Measurements from ENCODE around the gene ACLY. TPM values are rescaled to one million over a fixed set of nuclear protein-coding genes. Genes with fewer than 3 reads are reported as not detected.

Gene ACLY
- total and polyA plus RNA-seq, 2 of the 13 experiments (the other 11 are each of a cell fraction or from before 2014, with no cell fraction given), result 111 to 218 TPM

GRCh38 chr17:41907633-41908539 is 10.9 kb downstream of the ACLY start (continued):
- TF ChIP-seq, protein P1, sequence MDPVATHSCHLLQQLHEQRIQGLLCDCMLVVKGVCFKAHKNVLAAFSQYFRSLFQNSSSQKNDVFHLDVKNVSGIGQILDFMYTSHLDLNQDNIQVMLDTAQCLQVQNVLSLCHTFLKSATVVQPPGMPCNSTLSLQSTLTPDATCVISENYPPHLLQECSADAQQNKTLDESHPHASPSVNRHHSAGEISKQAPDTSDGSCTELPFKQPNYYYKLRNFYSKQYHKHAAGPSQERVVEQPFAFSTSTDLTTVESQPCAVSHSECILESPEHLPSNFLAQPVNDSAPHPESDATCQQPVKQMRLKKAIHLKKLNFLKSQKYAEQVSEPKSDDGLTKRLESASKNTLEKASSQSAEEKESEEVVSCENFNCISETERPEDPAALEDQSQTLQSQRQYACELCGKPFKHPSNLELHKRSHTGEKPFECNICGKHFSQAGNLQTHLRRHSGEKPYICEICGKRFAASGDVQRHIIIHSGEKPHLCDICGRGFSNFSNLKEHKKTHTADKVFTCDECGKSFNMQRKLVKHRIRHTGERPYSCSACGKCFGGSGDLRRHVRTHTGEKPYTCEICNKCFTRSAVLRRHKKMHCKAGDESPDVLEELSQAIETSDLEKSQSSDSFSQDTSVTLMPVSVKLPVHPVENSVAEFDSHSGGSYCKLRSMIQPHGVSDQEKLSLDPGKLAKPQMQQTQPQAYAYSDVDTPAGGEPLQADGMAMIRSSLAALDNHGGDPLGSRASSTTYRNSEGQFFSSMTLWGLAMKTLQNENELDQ (CRISPR knock-in tag; IDR thresholded peaks at IDR 0.05; ENCODE audit: borderline replicate concordance), result no peak
- TF ChIP-seq THAP7 (CRISPR knock-in tag; IDR thresholded peaks at IDR 0.05) (peak; percentile 82; the same call in 1 of the 2 replicates), ZNF616 (CRISPR knock-in tag; IDR thresholded peaks at IDR 0.05; ENCODE audit: low read depth) (peak; percentile 68; the same call in 1 of the 2 replicates), AKNA (CRISPR knock-in tag; IDR thresholded peaks at IDR 0.05; ENCODE audit: borderline replicate concordance) (no peak), RELA (CRISPR knock-in tag; IDR thresholded peaks at IDR 0.05) (no peak), PCBP2 (optimal IDR thresholded peaks at IDR 0.05; ENCODE audit: low read depth, low read length, poor library complexity, severe bottlenecking) (no peak), ZNF263 (CRISPR knock-in tag; IDR thresholded peaks at IDR 0.05) (peak; percentile 66; the same call in 1 of the 2 replicates), SMARCE1 (IDR thresholded peaks at IDR 0.05; ENCODE audit: borderline replicate concordance) (no peak), SETDB1 (CRISPR knock-in tag; IDR thresholded peaks at IDR 0.05; ENCODE audit: borderline replicate concordance) (no peak), ZNF446 (CRISPR knock-in tag; IDR thresholded peaks at IDR 0.05) (no peak), NFATC3 (CRISPR knock-in tag; IDR thresholded peaks at IDR 0.05) (peak; percentile 76; the same call in 1 of the 2 replicates), NCOA2 (CRISPR knock-in tag; IDR thresholded peaks at IDR 0.05) (peak; percentile 66; the same call in 1 of the 2 replicates), ZBTB25 (CRISPR knock-in tag; IDR thresholded peaks at IDR 0.05) (peak; percentile 64; the same call in 1 of the 2 replicates), GPN1 (CRISPR knock-in tag; IDR thresholded peaks at IDR 0.05; ENCODE audit: borderline replicate concordance) (no peak), SNRNP70 (IDR thresholded peaks at IDR 0.05; ENCODE audit: low read depth, low read length) (no peak), NR2F1 (CRISPR knock-in tag; IDR thresholded peaks at IDR 0.05) (peak in 1 of 2 experiments; percentile 79; a peak in 3 of 4 replicates)
- TF ChIP-seq, protein P2, sequence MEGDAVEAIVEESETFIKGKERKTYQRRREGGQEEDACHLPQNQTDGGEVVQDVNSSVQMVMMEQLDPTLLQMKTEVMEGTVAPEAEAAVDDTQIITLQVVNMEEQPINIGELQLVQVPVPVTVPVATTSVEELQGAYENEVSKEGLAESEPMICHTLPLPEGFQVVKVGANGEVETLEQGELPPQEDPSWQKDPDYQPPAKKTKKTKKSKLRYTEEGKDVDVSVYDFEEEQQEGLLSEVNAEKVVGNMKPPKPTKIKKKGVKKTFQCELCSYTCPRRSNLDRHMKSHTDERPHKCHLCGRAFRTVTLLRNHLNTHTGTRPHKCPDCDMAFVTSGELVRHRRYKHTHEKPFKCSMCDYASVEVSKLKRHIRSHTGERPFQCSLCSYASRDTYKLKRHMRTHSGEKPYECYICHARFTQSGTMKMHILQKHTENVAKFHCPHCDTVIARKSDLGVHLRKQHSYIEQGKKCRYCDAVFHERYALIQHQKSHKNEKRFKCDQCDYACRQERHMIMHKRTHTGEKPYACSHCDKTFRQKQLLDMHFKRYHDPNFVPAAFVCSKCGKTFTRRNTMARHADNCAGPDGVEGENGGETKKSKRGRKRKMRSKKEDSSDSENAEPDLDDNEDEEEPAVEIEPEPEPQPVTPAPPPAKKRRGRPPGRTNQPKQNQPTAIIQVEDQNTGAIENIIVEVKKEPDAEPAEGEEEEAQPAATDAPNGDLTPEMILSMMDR (CRISPR knock-in tag; IDR thresholded peaks at IDR 0.05), result peak; percentile 58

Data from HepG2 (cell line).